Stimulated activated CD8-positive, alpha-beta memory T cell treated with anti-CD3 and anti-CD28 coated beads, Interleukin-12 subunit alpha, Interleukin-12 subunit beta, amount 100 ng/mL, for 1 hour (primary cell): Measurements from ENCODE around the gene ASAP2.

Source experiments
- DNase-seq: peaks from one replicate; pipeline ENCODE4 v3.0.0-alpha.2; 2020; ENCODE audit warnings: low read depth

The ASAP2 gene

GRCh38 chr2:9232166-9232479 is 25.5 kb downstream of the ASAP2 start:
- no peak for DNase-seq

DNA sequence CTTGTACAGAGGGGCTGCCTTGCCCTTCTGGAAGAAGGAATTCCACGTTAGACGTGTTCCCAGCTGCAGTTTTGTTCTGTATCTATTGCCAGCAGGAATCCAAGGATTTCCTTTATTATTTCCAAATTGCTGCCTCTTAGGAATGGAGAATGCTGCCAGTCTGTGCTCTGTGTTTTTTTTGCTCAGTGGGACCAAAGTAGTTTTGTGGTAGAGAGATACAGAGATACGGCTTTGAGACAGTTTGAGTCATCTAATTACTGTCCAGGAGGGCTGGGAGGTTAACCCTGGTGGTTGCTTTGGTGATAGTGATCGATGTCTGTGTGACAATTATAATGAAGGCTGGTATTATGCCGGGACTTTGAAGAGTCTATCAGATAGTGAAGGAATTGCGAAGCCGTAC is 26.3 kb downstream of the ASAP2 start:
- no peak for DNase-seq

DNA sequence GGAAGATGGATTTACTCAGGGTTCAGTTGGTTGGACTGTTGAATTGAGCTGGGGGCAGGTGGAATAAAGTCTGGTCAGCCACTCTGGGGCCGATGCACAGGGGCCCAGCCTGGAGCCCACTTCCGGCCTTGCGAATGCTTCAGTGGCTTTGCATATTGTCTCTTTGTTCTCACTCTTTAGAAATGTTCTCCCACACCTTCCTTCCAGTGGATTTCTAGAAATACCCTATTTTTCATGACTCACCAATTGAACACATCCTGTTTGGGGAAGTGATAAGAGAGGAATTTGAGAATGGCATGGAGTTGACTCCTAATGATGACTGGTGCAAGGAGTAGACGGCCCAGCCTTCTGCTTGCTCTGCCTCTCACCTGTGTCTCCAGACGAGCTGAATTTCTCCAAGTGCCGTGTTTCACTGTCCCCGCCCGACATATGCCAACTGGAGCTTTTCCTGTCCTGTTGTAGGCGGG is 28.1 kb downstream of the ASAP2 start:
- no peak for DNase-seq

- no peak for DNase-seq
These were observed 28.8 kb downstream of the ASAP2 start for GRCh38 chr2:9235147-9236044.

DNA sequence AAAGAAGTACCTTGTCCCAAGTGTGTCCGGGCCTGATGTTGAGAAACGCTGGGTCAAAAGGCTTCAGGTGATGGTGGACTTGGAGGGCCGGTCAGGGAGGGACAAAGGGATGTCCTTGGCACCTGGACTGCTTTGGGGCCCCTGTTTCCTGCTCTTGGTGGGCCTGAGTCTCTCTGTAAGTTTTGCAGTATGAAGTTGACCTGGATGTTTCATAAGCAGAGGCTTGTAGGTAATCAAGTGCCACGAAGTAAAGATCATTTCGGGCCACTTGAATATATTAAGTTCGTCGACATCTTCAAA is 29.4 kb downstream of the ASAP2 start:
- no peak for DNase-seq

DNA sequence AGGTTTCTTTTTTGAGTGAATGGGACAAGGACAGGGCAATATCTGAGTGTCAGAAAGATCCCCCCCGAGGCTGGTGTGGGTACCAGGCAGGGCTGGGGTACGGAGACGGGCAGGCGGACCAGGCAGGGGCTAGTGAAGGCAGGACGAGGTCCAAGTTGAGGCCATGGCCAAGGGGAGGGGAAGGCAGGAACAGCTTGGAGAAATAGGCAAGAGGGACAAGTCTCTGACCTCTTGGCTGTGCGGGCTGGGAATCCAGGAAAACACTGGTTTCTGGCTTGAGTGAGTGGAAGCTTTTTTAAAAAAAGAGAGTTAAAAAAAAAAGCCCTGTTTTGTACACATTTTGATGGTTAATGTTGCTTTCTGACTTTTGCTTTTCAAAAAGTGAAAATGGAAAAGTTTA is 30.3 kb downstream of the ASAP2 start:
- DNase-seq, result no peak

GRCh38 chr2:9237831-9238230 is 31.2 kb downstream of the ASAP2 start:
- DNase-seq, result no peak

DNA sequence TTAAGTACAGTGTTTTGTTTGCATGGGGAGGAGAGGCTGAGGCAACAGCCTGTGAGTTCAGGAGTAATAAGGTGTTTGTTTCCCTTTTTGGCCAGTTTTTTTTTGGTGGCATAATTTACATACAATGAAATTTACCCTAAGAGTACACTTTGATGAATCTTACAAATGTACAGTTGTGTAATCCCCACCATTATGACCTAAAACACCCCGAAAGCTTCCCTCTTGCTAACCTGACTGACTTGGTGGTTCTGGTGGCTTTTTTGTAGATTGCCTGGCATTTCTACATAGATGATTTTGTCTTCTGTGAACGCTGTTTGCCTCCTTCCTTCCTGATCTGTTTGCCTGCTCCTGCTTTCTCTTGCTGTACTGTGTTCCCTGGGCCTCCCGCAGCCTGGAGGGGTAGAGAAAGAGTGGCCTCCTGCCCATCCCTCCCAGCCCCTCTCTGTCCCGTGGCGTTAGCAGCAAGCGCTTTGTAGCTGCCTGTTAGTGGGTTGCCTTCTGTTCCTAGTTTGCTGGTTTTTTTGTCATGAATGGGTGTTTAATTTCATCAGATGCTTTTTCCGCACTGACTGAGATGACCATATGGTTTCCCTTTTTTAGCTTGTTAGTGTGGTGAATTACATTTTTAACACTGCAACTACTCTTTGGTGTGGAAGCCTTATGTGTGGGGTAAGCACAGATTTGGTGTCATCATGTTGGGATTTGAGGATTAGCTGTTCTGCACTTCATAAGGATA is 32.1 kb downstream of the ASAP2 start:
- DNase-seq, result no peak

GRCh38 chr2:9239616-9240015 is 33.0 kb downstream of the ASAP2 start:
- DNase-seq, result no peak

- DNase-seq, result no peak
These were observed 34.1 kb downstream of the ASAP2 start for GRCh38 chr2:9240745-9241144.

- no peak for DNase-seq
These were observed 34.6 kb downstream of the ASAP2 start for GRCh38 chr2:9241233-9241632.

GRCh38 chr2:9243357-9243756 is 36.7 kb downstream of the ASAP2 start:
- DNase-seq, result no peak

DNA sequence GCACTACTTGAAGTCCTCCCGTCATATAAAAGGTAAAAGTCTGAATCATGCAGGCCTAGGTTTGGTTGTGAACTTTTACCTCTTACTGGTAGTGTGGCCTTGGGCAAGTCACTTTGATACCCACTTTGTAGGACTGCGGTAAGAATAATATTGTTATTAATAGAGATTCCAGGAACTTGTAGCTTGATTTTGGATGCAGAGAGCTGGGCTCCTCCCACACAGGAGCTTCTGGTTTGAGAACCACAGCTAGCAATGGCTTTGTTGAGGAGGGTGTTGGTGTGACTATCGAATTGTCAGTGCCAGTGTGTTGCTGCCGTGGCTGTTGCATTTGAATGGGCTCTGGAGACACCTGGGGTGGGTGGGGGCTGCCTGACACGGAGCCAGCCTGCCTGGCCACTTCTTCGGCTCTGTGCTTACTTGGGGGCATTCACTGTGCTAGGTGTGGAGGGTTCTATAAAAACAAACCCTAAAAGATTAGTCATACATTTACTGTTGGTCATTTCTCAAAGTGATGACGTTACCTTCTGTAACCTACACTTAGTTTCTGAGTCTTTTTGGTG is 38.5 kb downstream of the ASAP2 start:
- no peak for DNase-seq

- DNase-seq, result no peak
These were observed 40.6 kb downstream of the ASAP2 start for GRCh38 chr2:9247177-9247576.

- DNase-seq, result no peak
These were observed 41.2 kb downstream of the ASAP2 start for GRCh38 chr2:9247786-9248185.

DNA sequence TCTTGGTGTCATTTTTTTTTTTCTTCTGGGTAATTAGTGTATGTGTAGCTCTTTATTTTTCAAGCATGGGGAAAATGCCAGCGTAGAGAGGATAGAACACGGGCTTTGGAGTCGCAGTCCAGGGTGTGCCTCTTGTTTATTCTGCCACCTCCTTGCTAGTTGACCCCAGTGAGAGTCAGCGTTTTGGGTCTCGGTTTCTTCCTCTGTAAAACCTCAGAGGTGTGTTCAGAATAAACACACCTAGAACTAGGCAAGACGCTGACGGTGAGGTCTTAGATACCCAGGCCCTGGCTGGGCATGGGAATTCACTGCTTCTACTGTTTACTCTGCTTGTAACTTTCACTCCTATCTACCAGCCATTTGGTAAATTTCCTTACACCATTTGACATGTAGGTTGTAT is 41.8 kb downstream of the ASAP2 start:
- no peak for DNase-seq

DNA sequence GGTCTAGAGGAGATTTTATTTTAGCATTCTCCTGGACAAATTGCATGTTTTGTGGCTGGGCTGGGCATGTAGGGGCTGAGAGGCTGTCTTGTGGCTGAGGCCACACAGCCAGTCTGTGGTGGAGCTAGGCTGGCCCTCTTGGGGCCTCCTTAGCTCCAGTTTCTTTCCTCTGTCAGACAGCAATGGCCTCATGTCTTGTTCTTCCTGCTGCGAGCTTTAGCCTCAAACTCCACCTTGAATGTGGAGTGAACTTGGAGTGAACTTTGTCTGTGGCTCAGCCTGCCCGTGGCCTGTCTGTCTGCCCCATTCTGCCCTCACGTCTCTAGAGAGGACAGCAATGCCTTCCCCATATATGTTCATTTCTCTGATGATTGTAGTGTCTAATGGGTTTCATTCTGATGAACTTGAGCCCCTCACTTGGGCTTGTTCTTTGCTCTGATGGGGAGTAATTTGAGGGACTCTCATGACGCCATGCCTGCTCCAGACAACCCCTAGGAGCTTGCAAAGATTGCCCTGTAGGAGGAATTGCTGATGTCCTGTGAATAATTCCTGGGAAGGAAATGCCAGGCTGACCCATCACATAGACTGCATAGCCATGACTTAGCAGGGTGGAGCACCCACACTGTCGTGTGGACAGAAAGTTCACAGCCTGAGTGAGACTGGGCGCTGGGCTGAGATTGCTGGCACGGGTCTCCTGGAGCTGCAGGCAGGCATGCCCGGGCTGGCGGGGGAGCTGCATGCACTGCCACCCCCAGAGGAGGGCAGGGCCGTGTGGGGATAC is 42.6 kb downstream of the ASAP2 start:
- DNase-seq, result no peak

DNA sequence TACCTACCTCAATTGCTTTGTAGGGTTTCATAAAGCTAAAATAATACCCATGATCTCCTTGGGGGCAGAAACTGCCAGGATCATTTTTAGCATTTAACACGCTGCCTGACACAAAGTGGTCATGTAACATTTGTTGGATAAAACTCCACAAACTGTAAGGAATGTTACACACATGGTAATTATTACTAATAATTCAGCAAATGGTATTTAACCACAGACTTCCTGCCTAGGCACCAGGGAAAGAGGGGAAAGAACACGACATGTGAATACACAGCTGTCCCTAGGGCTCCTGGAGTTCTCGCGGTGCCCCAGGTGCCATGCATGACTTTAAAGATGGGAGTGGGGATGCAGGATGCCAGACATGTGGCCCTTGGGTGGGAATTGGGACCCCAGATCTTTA is 43.5 kb downstream of the ASAP2 start:
- no peak for DNase-seq

DNA sequence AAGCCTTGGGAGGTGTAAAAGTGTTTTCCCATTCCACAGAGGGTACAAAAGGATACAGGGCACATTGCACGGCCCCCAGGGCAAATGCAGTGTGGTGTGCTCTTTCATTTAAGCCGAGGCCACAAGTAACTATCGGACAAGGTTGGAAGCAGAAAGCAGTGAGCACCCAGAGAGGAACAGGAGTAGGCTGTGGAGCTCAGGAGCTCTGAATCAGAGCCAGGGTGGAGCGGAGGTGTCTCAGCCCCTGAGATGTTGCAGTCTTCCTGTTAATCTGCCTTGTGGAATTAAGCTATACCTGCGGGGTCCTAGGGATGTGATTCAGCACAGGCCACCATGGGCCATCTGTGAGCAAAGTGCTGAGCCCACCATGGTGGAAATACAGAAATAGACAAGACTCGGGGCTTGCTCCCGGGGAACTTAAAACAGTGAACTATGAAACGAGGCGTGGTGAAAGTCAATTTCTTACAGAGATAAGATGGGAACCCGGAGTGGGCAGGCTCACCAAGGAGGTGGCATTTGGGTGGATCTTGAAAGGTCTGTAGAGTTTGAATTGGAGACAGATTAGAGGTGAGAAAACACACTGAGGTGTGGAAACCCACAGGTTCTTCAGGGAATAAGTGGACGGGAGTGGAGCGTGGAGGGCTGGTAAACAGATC is 44.0 kb downstream of the ASAP2 start:
- DNase-seq, result no peak

GRCh38 chr2:9251154-9252001 is 44.8 kb downstream of the ASAP2 start:
- DNase-seq, result no peak

- no peak for DNase-seq
These were observed 45.4 kb downstream of the ASAP2 start for GRCh38 chr2:9252002-9252357.
